Vagina (tissue), 2 donors: ENCODE results near the gene AKAP6. TPM values are rescaled to one million over a fixed set of nuclear protein-coding genes. Genes with fewer than 3 reads are reported as not detected.

ENCODE experiments used
- DNase-seq, 2 donors: peaks; one replicate each; pipeline ENCODE4 v3.0.0-alpha.2; 2017; ENCODE audit errors: extremely low spot score in 2 of 2
- H3K27ac ChIP-seq: fragments of 200-600 bp; sonication (generic); one replicate; pipeline ENCODE4 v1.5.1; 2019
- H3K27me3 ChIP-seq: fragments of 200-600 bp; sonication (generic); one replicate; pipeline ENCODE4 v1.5.1; 2019
- H3K36me3 ChIP-seq, 2 donors: fragments of 200-600 bp; sonication (generic); one replicate each; pipeline ENCODE4 v1.5.1; 2017 to 2019
- H3K4me1 ChIP-seq: fragments of 200-600 bp; sonication (generic); one replicate; pipeline ENCODE4 v1.5.1; 2019
- H3K4me3 ChIP-seq, 2 donors: fragments of 200-600 bp; sonication (generic); 1 replicate in 1 of 2; 2 replicates in 1 of 2; pipeline ENCODE4 v1.5.1; 2016 to 2019
- H3K9me3 ChIP-seq: fragments of 200-600 bp; sonication (generic); one replicate; pipeline ENCODE4 v1.5.1; 2019
- POLR2A ChIP-seq, 2 donors: fragments of 450-650 bp; IDR thresholded peaks; one replicate each; pipeline ENCODE4 v1.6.1; 2017; ENCODE audit warnings: antibody characterized with exemption in 2 of 2, mild to moderate bottlenecking in 2 of 2, moderate library complexity in 2 of 2
- POLR2AphosphoS5 ChIP-seq, 2 donors: sonication (generic); formaldehyde crosslinking; IDR thresholded peaks; one replicate each; pipeline ENCODE4 v1.9.0; 2017; ENCODE audit warnings: antibody characterized with exemption in 2 of 2, mild to moderate bottlenecking in 2 of 2, low read depth in 1 of 2; ENCODE audit not compliant: insufficient read depth in 1 of 2
- intact Hi-C: fragments of 100-400 bp; cut with DNase I; formaldehyde crosslinking; loops from one replicate; pipeline ENCODE4 v1.15.1; 2023
- total RNA-seq: library from RNA; depleted of rRNA; stranded (reverse); fragments of >200 nt; gene quantifications from one replicate; pipeline ENCODE4 v1.2.3, GENCODE V29; 2016
- TF ChIP-seq, protein P1 (sequence below), 3 experiments: fragments of 450-650 bp in 2 of 3; fragments of 200-600 bp in 1 of 3; sonication (generic) in 1 of 3; IDR thresholded peaks; one replicate each; pipeline ENCODE4 v1.5.1; 2017 to 2019; ENCODE audit warnings: antibody characterized with exemption in 3 of 3, mild to moderate bottlenecking in 2 of 3, moderate library complexity in 2 of 3

The AKAP6 gene
- total RNA-seq, 1 donor from 2014 or later = 3.9 TPM

DNA sequence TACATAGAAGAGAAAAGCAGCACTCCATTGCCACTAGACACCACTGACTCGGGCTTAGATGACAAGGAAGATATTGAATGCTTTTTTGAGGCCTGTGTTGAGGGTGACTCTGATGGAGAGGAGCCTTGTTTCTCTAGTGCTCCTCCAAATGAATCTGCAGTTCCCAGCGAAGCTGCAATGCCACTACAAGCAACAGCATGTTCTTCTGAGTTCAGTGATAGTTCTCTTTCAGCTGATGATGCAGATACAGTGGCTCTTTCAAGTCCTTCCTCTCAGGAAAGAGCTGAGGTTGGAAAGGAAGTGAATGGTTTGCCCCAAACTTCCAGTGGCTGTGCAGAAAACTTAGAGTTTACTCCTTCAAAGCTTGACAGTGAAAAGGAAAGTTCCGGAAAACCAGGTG, 495.1 kb downstream of the AKAP6 start:
- Histone ChIP-seq H3K4me1 (no peaks in the 10 kb centered on the region), H3K9me3 (no peaks in the 10 kb centered on the region), H3K27me3 (no peaks in the 10 kb centered on the region), H3K36me3 (no peaks in the 10 kb centered on the region), H3K4me3 (no peak overlapping the region), H3K27ac (no peak overlapping the region)
- DNase-seq = no peak
- TF ChIP-seq, protein P1, sequence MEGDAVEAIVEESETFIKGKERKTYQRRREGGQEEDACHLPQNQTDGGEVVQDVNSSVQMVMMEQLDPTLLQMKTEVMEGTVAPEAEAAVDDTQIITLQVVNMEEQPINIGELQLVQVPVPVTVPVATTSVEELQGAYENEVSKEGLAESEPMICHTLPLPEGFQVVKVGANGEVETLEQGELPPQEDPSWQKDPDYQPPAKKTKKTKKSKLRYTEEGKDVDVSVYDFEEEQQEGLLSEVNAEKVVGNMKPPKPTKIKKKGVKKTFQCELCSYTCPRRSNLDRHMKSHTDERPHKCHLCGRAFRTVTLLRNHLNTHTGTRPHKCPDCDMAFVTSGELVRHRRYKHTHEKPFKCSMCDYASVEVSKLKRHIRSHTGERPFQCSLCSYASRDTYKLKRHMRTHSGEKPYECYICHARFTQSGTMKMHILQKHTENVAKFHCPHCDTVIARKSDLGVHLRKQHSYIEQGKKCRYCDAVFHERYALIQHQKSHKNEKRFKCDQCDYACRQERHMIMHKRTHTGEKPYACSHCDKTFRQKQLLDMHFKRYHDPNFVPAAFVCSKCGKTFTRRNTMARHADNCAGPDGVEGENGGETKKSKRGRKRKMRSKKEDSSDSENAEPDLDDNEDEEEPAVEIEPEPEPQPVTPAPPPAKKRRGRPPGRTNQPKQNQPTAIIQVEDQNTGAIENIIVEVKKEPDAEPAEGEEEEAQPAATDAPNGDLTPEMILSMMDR (IDR thresholded peaks at IDR 0.05) = no peak
- no peak for TF ChIP-seq POLR2A (IDR thresholded peaks at IDR 0.05)
- no peak for TF ChIP-seq POLR2AphosphoS5 (IDR thresholded peaks at IDR 0.05; ENCODE audit: insufficient read depth in 1 of 2, low read depth in 1 of 2)
- intact Hi-C loops = no loop called here

DNA sequence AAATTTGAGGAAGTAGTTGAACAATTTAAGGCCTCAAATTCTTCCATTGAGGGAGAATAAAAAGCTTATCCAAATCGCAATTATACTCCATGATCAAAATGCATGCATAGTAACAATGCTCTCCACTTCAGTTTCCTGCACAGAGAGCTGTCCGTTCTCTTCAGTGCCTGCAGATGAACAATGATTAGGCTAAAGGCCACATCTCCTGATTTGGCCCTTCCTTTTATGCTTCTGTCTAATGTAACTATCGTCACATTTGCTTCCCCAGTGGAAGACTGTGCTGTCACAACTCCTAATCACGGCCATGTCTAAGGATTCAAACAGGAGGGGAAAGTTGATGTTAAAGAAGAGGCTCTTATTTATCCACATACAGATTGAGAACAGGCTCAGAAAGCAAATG, 496.0 kb downstream of the AKAP6 start:
- TF ChIP-seq, protein P1 (IDR thresholded peaks at IDR 0.05) = no peak
- TF ChIP-seq POLR2AphosphoS5 (IDR thresholded peaks at IDR 0.05; ENCODE audit: insufficient read depth in 1 of 2, low read depth in 1 of 2) = no peak
- TF ChIP-seq POLR2A (IDR thresholded peaks at IDR 0.05) = no peak
- no peaks in the 10 kb centered on the region for H3K27me3 ChIP-seq
- no peak overlapping the region for H3K27ac ChIP-seq
- intact Hi-C loops = no loop called here
- H3K4me3 ChIP-seq = no peak overlapping the region
- H3K4me1 ChIP-seq = no peaks in the 10 kb centered on the region
- DNase-seq = no peak
- no peaks in the 10 kb centered on the region for H3K36me3 ChIP-seq
- no peaks in the 10 kb centered on the region for H3K9me3 ChIP-seq

DNA sequence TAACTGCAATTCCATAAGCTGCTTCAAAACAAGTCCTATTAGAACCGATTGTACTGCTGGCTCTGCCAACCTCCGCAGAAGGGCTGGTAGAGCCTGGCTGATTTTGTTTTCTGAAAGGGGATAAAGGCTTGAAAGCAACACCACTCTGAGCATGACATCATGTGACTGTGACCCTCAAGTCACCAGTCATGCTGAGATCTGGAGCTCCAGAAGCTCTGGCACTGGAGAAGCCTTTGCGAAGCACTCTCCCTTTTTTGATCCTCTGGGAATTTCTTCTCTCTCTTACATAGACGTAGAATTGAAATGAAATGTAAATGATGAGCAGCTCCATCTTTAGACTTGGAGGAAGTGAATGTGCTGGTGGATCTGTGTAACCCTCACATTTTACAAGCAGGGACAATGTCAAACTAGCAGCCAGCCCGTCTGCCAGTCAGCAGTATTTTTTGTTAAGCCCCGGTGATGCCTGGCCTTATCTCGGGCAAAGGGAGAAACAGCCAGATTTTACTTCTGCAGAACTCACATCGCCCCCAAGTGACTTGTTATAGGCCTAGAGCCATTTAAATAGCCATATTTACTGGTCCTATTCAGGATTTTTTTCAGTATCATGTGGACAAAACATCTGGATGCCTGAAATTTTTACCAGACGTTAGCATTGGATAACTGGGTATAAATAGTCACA, 497.4 kb downstream of the AKAP6 start:
- Histone ChIP-seq H3K27me3 (no peaks in the 10 kb centered on the region), H3K4me3 (no peak overlapping the region), H3K27ac (no peak overlapping the region), H3K4me1 (no peaks in the 10 kb centered on the region), H3K9me3 (no peaks in the 10 kb centered on the region), H3K36me3 (no peaks in the 10 kb centered on the region)
- intact Hi-C loops = no loop called here
- DNase-seq = no peak
- TF ChIP-seq POLR2A (IDR thresholded peaks at IDR 0.05) = no peak
- TF ChIP-seq, protein P1 (IDR thresholded peaks at IDR 0.05) = no peak
- no peak for TF ChIP-seq POLR2AphosphoS5 (IDR thresholded peaks at IDR 0.05; ENCODE audit: insufficient read depth in 1 of 2, low read depth in 1 of 2)

DNA sequence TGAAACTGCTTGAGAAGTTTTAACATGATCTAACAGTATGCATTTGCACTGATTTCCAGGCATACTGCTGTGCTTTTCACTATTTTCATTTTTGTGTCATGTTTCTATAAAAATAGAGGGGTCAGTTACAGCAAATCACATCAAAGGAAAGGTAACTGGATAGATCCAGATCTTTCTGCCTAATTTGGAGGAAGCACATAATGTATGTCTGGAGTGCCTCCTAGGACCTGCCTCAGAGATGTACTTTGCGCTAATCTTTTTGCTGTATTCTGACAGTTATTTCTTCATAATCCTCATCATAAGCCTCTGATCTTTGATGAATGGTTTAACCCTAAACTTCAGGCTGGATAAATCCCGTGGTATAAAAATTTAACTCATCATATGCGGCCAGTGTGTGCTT, 498.4 kb downstream of the AKAP6 start:
- intact Hi-C loops = no loop called here
- Histone ChIP-seq H3K27ac (no peak overlapping the region), H3K4me3 (no peak overlapping the region), H3K4me1 (no peaks in the 10 kb centered on the region), H3K27me3 (no peaks in the 10 kb centered on the region), H3K36me3 (no peaks in the 10 kb centered on the region), H3K9me3 (no peaks in the 10 kb centered on the region)
- TF ChIP-seq POLR2AphosphoS5 (IDR thresholded peaks at IDR 0.05; ENCODE audit: insufficient read depth in 1 of 2, low read depth in 1 of 2) (no peak), POLR2A (IDR thresholded peaks at IDR 0.05) (no peak)
- TF ChIP-seq, protein P1 (IDR thresholded peaks at IDR 0.05) = no peak
- no peak for DNase-seq

DNA sequence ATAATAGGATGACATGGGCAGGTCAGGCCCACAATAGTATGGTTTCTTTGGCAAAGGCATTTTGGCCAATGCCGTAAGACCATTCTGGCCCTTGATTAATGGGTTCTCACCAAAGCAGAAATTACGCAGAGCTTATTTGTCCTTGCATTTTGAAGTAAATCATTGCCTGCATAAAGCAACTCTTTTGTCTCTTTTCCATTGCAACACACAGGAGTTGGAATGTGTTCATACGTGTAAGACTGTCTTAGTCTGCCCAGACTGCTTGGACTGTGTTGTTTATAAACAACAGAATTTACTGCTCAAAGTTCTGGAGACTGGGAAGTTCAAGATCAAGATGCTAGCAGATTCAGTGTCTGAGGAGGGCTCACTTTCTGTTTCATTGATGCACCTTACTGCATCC, 506.8 kb downstream of the AKAP6 start:
- no peaks in the 10 kb centered on the region for H3K27me3 ChIP-seq
- intact Hi-C loops = no loop called here
- no peak for DNase-seq
- TF ChIP-seq POLR2AphosphoS5 (IDR thresholded peaks at IDR 0.05; ENCODE audit: insufficient read depth in 1 of 2, low read depth in 1 of 2) (no peak), POLR2A (IDR thresholded peaks at IDR 0.05) (no peak)
- TF ChIP-seq, protein P1 (IDR thresholded peaks at IDR 0.05) = no peak
- no peak overlapping the region for H3K27ac ChIP-seq
- no peak overlapping the region for H3K4me3 ChIP-seq
- no peaks in the 10 kb centered on the region for H3K4me1 ChIP-seq
- no peaks in the 10 kb centered on the region for H3K9me3 ChIP-seq
- no peaks in the 10 kb centered on the region for H3K36me3 ChIP-seq
